SH-SY5Y (cell line): ENCODE measurements around the gene ADAMTS2.

Experiments
- GATA2 ChIP-seq: IDR thresholded peaks from 2 replicates; pipeline ENCODE4 v1.6.1; 2011; ENCODE audit warnings: mild to moderate bottlenecking, low read depth, low read length
- GATA3 ChIP-seq: IDR thresholded peaks from 2 replicates; pipeline ENCODE4 v1.6.1; 2011; ENCODE audit warnings: low read depth, mild to moderate bottlenecking, low read length, moderate library complexity

GRCh38 chr5:179336871-179337795 lies 8.1 kb downstream of the ADAMTS2 start:
- TF ChIP-seq GATA2 (no peak), GATA3 (no peak)
